ENCODE results near the gene CELA3A. TPM values are rescaled to one million over a fixed set of nuclear protein-coding genes. Genes with fewer than 3 reads are reported as not detected.
"Not testable (repeated sequence)": the region's sequence is repeated elsewhere in the genome, so short reads cannot be mapped to it uniquely, and the experiment has no call there.

The CELA3A gene
- total RNA-seq, 1 donor from 2014 or later = not detected

- H3K4me3 ChIP-seq; H3K4me1 ChIP-seq; H3K9me3 ChIP-seq (replicated peaks); H3K27me3 ChIP-seq (ENCODE audit: low read depth); intact Hi-C loops (cut with micrococcal nuclease); DNase-seq; H3K36me3 ChIP-seq; H3K27ac ChIP-seq (replicated peaks): not testable (repeated sequence)
Observed at GRCh38 chr1:21972973-21973441, 28.4 kb upstream of the CELA3A start.

- H3K9me3 ChIP-seq (replicated peaks); H3K4me3 ChIP-seq; H3K4me1 ChIP-seq; H3K27me3 ChIP-seq (ENCODE audit: low read depth); H3K36me3 ChIP-seq; DNase-seq; intact Hi-C loops (cut with micrococcal nuclease): not testable (repeated sequence)
- H3K27ac ChIP-seq (replicated peaks) = peak overlapping the region; percentile 50
Observed at GRCh38 chr1:21973948-21974347, 27.5 kb upstream of the CELA3A start.

- DNase-seq; H3K36me3 ChIP-seq; H3K4me3 ChIP-seq; H3K4me1 ChIP-seq; H3K9me3 ChIP-seq (replicated peaks); intact Hi-C loops (cut with micrococcal nuclease); H3K27me3 ChIP-seq (ENCODE audit: low read depth): not testable (repeated sequence)
- peak overlapping the region; percentile 50 for H3K27ac ChIP-seq (replicated peaks)
Observed at GRCh38 chr1:21974699-21975098, 26.8 kb upstream of the CELA3A start.

DNA sequence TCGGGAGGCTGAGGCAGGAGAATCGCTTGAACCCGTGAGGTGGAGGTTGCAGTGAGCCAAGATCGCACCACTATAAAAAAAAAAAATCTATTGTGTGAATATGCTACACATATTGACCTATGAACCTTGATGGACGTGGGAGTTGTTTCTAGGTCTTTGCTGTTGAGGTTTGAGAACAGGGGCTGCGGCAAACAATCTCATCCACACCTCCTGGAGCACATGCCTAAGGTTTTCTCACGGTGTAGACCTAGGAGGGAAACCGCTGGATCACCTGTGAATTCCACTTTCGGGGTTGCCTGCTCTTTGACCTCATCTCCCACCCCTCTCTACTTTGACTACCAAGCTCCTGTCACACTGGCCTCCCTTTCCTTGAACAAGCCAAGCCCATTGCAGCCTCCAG, 26.2 kb upstream of the CELA3A start:
- H3K4me1 ChIP-seq; intact Hi-C loops (cut with micrococcal nuclease); H3K27me3 ChIP-seq (ENCODE audit: low read depth); H3K36me3 ChIP-seq; DNase-seq; H3K4me3 ChIP-seq; H3K9me3 ChIP-seq (replicated peaks): not testable (repeated sequence)
- peak overlapping the region; percentile 50 for H3K27ac ChIP-seq (replicated peaks)

DNA sequence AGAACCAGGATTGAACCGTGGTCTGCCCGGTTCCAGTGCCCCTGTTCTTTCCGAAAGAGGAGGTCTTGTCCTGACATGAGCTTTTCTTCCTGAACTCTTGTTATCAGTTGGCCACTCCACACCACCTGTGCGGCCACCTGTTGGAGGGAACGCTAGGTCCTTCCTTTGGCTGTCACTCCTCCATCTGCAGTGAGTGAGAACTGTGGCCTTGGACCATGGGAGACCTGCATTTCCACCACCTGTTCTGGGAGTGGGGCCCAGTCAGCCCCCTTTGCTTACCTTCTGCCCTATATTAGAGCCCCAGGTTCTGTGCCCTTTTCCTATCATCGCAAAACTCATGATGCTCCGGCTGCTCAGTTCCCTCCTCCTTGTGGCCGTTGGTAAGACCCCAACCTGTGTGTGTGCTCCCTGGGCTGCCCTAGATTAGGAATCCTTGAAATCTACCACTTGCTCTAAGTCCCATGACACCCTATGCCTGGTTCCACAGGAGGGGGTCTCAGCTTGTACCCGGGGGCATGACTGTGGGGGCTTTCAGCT, 24.7 kb upstream of the CELA3A start, which contains the start of gene CELA3B:
Gene CELA3B, plus strand, starts transcription at position 320 of the 537 bp plus-strand sequence. Its CDS starts 18 bp downstream, at position 338.
- H3K27ac ChIP-seq (replicated peaks); H3K9me3 ChIP-seq (replicated peaks); H3K4me1 ChIP-seq; intact Hi-C loops (cut with micrococcal nuclease); DNase-seq; H3K4me3 ChIP-seq; H3K36me3 ChIP-seq; H3K27me3 ChIP-seq (ENCODE audit: low read depth): not testable (repeated sequence)

- H3K36me3 ChIP-seq; H3K4me3 ChIP-seq; DNase-seq; intact Hi-C loops (cut with micrococcal nuclease); H3K4me1 ChIP-seq; H3K27ac ChIP-seq (replicated peaks); H3K9me3 ChIP-seq (replicated peaks); H3K27me3 ChIP-seq (ENCODE audit: low read depth): not testable (repeated sequence)
Observed at GRCh38 chr1:21978209-21978608, 23.2 kb upstream of the CELA3A start.

- TF ChIP-seq, protein P1, sequence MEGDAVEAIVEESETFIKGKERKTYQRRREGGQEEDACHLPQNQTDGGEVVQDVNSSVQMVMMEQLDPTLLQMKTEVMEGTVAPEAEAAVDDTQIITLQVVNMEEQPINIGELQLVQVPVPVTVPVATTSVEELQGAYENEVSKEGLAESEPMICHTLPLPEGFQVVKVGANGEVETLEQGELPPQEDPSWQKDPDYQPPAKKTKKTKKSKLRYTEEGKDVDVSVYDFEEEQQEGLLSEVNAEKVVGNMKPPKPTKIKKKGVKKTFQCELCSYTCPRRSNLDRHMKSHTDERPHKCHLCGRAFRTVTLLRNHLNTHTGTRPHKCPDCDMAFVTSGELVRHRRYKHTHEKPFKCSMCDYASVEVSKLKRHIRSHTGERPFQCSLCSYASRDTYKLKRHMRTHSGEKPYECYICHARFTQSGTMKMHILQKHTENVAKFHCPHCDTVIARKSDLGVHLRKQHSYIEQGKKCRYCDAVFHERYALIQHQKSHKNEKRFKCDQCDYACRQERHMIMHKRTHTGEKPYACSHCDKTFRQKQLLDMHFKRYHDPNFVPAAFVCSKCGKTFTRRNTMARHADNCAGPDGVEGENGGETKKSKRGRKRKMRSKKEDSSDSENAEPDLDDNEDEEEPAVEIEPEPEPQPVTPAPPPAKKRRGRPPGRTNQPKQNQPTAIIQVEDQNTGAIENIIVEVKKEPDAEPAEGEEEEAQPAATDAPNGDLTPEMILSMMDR (IDR thresholded peaks at IDR 0.05; ENCODE audit: borderline replicate concordance) = peak; percentile 7
- DNase-seq; intact Hi-C loops (cut with micrococcal nuclease); H3K36me3 ChIP-seq; H3K9me3 ChIP-seq (replicated peaks); H3K27me3 ChIP-seq (ENCODE audit: low read depth); H3K4me3 ChIP-seq; H3K27ac ChIP-seq (replicated peaks); H3K4me1 ChIP-seq: not testable (repeated sequence)
Observed at GRCh38 chr1:21980515-21981220, 20.8 kb upstream of the CELA3A start.

- DNase-seq = not testable (repeated sequence)
Observed at GRCh38 chr1:21981253-21981652, 20.2 kb upstream of the CELA3A start.

GRCh38 chr1:21982122-21982521, 19.3 kb upstream of the CELA3A start:
- H3K4me3 ChIP-seq; H3K27me3 ChIP-seq (ENCODE audit: low read depth); intact Hi-C loops (cut with micrococcal nuclease); H3K36me3 ChIP-seq; H3K27ac ChIP-seq (replicated peaks); H3K9me3 ChIP-seq (replicated peaks); DNase-seq; H3K4me1 ChIP-seq: not testable (repeated sequence)

More at GRCh38 chr1:21981253-21981652, 20.2 kb upstream of the CELA3A start:
- H3K27ac ChIP-seq (replicated peaks); intact Hi-C loops (cut with micrococcal nuclease); H3K9me3 ChIP-seq (replicated peaks); H3K27me3 ChIP-seq (ENCODE audit: low read depth); H3K4me3 ChIP-seq; H3K36me3 ChIP-seq; H3K4me1 ChIP-seq: not testable (repeated sequence)

- DNase-seq; intact Hi-C loops (cut with micrococcal nuclease); H3K27me3 ChIP-seq (ENCODE audit: low read depth): not testable (repeated sequence)
Observed at GRCh38 chr1:21983539-21983938, 17.9 kb upstream of the CELA3A start.

DNA sequence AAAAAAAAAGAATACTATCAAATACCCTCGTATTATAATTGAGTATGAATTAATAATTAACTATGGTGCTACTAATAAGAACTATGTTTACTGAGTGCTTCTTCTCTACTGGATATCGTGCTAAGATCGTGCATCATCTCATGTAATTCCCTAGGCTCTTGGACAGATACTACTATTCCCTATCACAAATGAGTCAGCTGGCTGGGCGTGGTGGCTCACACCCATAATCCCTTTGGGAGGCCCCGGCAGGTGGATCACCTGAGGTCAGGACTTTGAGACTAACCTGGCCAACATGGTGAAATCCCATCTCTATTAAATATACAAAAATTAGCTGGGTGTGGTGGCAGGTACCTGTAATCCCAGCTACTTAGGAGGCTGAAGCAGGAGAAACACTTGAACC, 15.6 kb upstream of the CELA3A start:
- H3K4me1 ChIP-seq; DNase-seq; H3K36me3 ChIP-seq; H3K4me3 ChIP-seq; intact Hi-C loops (cut with micrococcal nuclease); H3K27me3 ChIP-seq (ENCODE audit: low read depth); H3K9me3 ChIP-seq (replicated peaks); H3K27ac ChIP-seq (replicated peaks): not testable (repeated sequence)

More at GRCh38 chr1:21983539-21983938, 17.9 kb upstream of the CELA3A start:
- not testable (repeated sequence) for H3K36me3 ChIP-seq; H3K4me3 ChIP-seq; H3K9me3 ChIP-seq (replicated peaks); H3K4me1 ChIP-seq; H3K27ac ChIP-seq (replicated peaks)

- intact Hi-C loops (cut with micrococcal nuclease) = not testable (repeated sequence)
Observed at GRCh38 chr1:21986386-21986785, 15.1 kb upstream of the CELA3A start.

More at GRCh38 chr1:21986386-21986785, 15.1 kb upstream of the CELA3A start:
- not testable (repeated sequence) for DNase-seq; H3K9me3 ChIP-seq (replicated peaks); H3K36me3 ChIP-seq; H3K4me3 ChIP-seq; H3K27ac ChIP-seq (replicated peaks); H3K27me3 ChIP-seq (ENCODE audit: low read depth); H3K4me1 ChIP-seq
